NB4 (cell line): ENCODE results near the gene FGFBP2.

Experiments used
- DNase-seq: peaks from one replicate; pipeline ENCODE4 v3.0.0; 2010; ENCODE audit warnings: low read depth
- H3K4me3 ChIP-seq: one replicate; pipeline ENCODE4 v1.5.1; 2011; ENCODE audit warnings: mild to moderate bottlenecking, low read depth, low read length, moderate library complexity
- CTCF ChIP-seq: IDR thresholded peaks from one replicate; pipeline ENCODE4 v1.5.1; 2012; ENCODE audit warnings: low read depth, low read length
- MAX ChIP-seq: IDR thresholded peaks from 2 replicates; pipeline ENCODE4 v1.6.1; 2011; ENCODE audit warnings: low read depth, low read length
- MYC ChIP-seq: IDR thresholded peaks from 2 replicates; pipeline ENCODE4 v1.6.1; 2011; ENCODE audit warnings: low read depth, low read length
- POLR2A ChIP-seq: IDR thresholded peaks from 2 replicates; pipeline ENCODE4 v1.6.1; 2011; ENCODE audit warnings: mild to moderate bottlenecking; ENCODE audit not compliant: insufficient read length; ENCODE audit errors: extremely low read depth

Gene FGFBP2

GRCh38 chr4:15930314-15930713, 32.7 kb downstream of the FGFBP2 start:
- TF ChIP-seq POLR2A (no peak), CTCF (no peak), MYC (no peak), MAX (no peak)
- DNase-seq: peak; percentile 26
- no peak overlapping the region for H3K4me3 ChIP-seq

GRCh38 chr4:15929540-15929939, 33.4 kb downstream of the FGFBP2 start:
- TF ChIP-seq CTCF (no peak), MYC (no peak), MAX (no peak), POLR2A (no peak)
- no peak overlapping the region for H3K4me3 ChIP-seq
- DNase-seq: no peak

- no peak overlapping the region for H3K4me3 ChIP-seq
- DNase-seq: no peak
- TF ChIP-seq CTCF (no peak), MYC (no peak), POLR2A (no peak), MAX (no peak)
Measured at GRCh38 chr4:15928883-15929282, 34.1 kb downstream of the FGFBP2 start.

GRCh38 chr4:15926486-15926885, 36.5 kb downstream of the FGFBP2 start:
- H3K4me3 ChIP-seq: no peak overlapping the region
- TF ChIP-seq MAX: no peak
- no peak for TF ChIP-seq CTCF
- no peak for TF ChIP-seq MYC
- TF ChIP-seq POLR2A: no peak
- no peak for DNase-seq

GRCh38 chr4:15925830-15926229, 37.1 kb downstream of the FGFBP2 start:
- no peak overlapping the region for H3K4me3 ChIP-seq
- no peak for DNase-seq
- TF ChIP-seq CTCF: no peak
- no peak for TF ChIP-seq MYC
- no peak for TF ChIP-seq MAX
- TF ChIP-seq POLR2A: no peak

GRCh38 chr4:15921592-15921932, 41.4 kb downstream of the FGFBP2 start:
- TF ChIP-seq POLR2A: no peak
- TF ChIP-seq CTCF: no peak
- no peak for TF ChIP-seq MYC
- TF ChIP-seq MAX: no peak
- no peak for DNase-seq
- H3K4me3 ChIP-seq: no peak overlapping the region
